GM12801 (cell line): Measurements from ENCODE around the gene LIMD2.

Source experiments
- TF ChIP-seq, protein P1 (sequence below): IDR thresholded peaks from one replicate; pipeline ENCODE4 v1.5.1; 2011; ENCODE audit warnings: control low read depth; ENCODE audit not compliant: insufficient read length; ENCODE audit errors: extremely low read depth

LIMD2 gene

DNA sequence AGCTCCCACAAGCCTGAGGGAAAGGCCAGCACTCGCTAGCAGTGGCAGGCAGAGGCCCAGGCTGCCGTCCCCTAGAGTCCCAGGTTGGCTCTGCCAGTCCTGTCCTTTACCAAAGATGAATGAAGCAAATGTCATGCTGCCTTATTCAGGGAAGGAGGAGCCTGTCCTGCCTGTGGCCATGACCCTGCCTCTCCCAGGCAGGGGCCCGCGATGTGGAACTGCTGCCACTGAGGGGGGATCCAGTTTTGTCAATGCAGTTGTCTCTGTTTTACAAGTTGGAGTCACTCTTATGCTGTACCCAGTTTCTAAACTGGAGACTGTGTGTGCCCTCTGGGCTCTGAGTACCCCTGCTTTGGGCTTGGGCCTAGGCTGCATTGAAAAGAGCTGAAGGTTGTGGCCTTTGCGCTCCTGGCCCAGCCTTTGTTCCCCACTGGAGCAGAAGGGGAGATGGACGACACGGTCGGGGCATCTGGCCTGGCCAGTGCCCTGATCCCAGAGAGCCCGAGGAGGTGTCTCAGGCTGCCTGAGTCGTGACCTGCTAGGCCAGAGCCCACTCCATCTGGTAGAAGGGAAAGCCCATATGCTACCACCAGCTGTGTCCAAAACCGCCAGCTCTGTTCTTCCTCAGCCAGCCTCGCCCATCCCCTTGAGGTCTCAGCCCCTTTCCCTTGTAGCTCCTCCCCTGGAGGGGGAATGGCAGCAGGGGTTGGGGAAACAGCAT lies 5.5 kb downstream of the LIMD2 start:
- TF ChIP-seq, protein P1, sequence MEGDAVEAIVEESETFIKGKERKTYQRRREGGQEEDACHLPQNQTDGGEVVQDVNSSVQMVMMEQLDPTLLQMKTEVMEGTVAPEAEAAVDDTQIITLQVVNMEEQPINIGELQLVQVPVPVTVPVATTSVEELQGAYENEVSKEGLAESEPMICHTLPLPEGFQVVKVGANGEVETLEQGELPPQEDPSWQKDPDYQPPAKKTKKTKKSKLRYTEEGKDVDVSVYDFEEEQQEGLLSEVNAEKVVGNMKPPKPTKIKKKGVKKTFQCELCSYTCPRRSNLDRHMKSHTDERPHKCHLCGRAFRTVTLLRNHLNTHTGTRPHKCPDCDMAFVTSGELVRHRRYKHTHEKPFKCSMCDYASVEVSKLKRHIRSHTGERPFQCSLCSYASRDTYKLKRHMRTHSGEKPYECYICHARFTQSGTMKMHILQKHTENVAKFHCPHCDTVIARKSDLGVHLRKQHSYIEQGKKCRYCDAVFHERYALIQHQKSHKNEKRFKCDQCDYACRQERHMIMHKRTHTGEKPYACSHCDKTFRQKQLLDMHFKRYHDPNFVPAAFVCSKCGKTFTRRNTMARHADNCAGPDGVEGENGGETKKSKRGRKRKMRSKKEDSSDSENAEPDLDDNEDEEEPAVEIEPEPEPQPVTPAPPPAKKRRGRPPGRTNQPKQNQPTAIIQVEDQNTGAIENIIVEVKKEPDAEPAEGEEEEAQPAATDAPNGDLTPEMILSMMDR = no peak

DNA sequence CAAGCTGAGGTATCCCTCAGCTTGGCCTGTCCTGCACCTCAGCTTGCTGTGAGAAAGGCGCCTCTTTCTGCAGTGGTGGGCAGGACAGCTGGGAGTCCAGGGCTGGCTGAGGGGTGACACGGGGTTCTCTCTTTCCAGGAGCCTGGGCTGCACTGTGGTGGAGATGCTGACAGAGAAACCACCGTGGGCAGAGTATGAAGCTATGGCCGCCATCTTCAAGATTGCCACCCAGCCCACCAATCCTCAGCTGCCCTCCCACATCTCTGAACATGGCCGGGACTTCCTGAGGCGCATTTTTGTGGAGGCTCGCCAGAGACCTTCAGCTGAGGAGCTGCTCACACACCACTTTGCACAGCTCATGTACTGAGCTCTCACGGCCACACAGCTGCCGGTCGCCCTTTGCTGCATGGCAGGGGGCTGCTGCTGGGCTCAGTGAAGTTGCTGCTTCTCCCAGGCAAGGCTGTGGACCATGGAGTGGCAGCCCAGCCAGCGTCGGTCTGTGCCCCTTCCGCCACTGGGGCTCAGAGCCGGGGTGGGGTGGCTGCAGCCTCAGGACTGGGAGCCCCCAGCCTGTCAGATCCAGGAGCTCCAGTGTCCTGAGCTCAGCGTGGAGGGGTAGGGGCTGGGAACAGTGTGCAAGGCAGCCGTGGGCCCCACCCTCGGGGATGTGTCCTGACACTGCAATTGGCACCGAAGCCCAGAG lies 6.4 kb downstream of the LIMD2 start:
- TF ChIP-seq, protein P1 = no peak

DNA sequence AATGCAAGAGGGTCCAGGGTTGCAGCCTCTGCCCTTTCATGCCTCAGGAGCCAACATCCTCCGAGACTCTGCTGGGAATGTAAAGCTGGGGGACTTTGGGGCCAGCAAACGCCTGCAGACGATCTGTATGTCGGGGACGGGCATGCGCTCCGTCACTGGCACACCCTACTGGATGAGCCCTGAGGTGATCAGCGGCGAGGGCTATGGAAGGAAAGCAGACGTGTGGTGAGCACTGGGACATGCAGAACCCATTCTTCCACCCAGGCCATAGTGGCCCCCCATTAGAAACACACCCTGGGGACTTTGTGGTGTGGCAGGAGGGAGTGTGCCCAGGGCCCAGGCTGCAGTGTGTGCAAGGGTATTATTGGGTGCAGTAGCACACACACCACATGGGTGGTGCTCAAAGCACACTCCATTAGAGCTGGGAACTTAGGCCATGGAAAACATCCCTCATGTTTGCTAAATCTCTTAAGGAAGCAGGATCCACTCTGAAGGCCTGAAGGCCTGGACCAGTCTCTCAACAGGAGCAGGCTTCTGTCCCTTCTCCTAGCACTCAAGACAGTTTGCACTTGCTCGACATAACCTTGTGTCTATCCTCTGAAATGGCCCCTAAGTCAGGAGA lies 7.6 kb downstream of the LIMD2 start:
- TF ChIP-seq, protein P1 = no peak

DNA sequence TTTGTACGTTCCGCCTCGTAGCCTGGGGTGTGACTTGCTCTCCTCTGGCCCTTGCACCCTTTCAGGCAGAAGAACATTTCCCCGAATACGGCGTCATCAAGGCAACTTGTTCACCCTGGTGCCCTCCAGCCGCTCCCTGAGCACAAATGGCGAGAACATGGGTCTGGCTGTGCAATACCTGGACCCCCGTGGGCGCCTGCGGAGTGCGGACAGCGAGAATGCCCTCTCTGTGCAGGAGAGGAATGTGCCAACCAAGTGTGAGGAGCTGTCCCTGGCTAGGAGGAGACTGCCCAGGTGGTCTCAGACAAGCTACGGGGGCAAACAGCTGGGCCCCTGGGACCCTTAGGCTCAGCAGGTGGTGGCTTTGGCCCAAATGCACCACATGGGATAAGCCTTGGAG lies 10.4 kb downstream of the LIMD2 start:
- TF ChIP-seq, protein P1 = no peak

DNA sequence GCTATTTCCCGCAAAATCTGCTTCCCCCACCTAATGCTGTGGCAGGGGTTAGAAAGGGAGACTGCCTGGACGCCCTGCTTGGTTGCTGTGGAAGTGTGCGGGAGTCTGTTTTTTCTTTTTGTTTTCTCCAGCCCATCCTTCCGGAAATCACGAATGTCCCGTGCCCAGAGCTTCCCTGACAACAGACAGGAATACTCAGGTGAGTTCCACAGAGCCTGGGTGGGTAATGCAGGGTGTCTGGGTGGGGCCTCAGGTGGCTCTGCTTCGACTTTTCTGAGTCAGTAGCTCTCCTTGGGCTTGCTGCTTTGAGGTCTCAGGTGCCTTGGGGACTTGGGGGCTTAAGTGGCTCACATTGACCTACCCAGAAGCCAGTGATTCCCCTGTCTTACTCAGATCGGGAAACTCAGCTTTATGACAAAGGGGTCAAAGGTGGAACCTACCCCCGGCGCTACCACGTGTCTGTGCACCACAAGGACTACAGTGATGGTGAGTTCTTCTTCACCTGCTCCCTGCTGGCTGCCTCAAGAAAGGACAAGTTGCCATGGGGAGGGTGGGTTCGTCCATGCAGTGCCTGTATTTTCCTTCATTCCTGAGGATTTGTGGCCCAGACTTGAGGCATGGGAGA lies 11.4 kb downstream of the LIMD2 start:
- TF ChIP-seq, protein P1 = no peak

DNA sequence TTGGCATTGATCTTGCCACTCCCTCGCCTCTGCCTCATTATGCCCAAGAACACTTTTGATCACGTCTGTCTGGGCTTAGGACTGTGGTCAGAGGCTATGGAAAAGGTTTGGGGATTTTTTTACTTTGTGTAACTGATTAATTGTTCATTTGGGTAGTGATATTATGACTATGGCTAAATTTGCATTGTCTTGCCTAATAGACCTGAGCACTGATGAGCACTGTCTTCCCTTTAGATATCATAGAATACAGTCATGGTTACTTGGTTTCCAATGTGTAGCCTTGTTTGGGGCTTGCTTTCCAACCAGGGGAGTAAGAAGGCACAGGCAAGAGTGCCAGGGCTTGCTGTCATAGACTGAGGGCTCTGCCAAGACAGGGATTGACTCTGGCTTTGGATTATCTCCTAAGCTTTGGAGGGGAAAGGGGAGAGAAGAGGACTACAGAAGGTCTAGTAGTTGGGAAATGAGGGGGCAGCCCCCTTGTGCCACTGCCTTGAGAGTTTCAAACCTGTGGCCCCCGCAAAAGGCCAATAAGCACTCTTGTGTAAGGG lies 13.7 kb downstream of the LIMD2 start:
- TF ChIP-seq, protein P1 = no peak

DNA sequence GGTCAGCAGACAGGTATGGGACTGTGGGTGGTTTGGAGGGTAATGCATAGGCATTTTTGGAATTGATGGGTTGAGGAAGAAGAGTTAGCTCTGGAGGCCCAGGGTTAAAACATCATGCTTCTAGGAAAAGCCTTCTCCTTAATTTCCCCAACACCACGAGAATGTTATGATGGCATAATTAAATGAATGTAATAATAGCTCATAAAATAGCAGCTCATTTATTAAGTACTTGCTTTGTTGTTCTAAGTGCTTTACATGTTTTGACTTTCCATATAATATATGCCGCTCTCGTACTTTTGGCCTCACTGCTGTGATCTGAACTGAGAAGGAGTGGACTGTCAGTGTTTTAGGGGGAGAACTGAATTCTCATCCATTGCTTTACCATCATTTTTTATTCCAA lies 14.3 kb downstream of the LIMD2 start:
- TF ChIP-seq, protein P1 = no peak
